Left renal cortex interstitium (tissue), 4 donors: Measurements from ENCODE around the gene DNALI1. TPM values are rescaled to one million over a fixed set of nuclear protein-coding genes. Genes with fewer than 3 reads are reported as not detected.
"Not testable (repeated sequence)": the region's sequence is repeated elsewhere in the genome, so short reads cannot be mapped to it uniquely, and the experiment has no call there.

Experiments used
- DNase-seq, 4 donors: peaks; one replicate each; pipeline ENCODE4 v3.0.0-alpha.2; 2013; ENCODE audit warnings: low read depth in 4 of 4, low spot score in 2 of 4, missing footprints in 1 of 4
- polyA plus RNA-seq, 4 donors: library from polyadenylated mRNA; unstranded; fragments of 120-200 nt; gene quantifications; one replicate each; pipeline ENCODE4 v1.2.1, GENCODE V29; 2013; ENCODE audit not compliant: insufficient read length in 4 of 4

DNALI1 gene
- 10 to 100 TPM; 61.7 to 76.1 (median 65.6) TPM for polyA plus RNA-seq

DNA sequence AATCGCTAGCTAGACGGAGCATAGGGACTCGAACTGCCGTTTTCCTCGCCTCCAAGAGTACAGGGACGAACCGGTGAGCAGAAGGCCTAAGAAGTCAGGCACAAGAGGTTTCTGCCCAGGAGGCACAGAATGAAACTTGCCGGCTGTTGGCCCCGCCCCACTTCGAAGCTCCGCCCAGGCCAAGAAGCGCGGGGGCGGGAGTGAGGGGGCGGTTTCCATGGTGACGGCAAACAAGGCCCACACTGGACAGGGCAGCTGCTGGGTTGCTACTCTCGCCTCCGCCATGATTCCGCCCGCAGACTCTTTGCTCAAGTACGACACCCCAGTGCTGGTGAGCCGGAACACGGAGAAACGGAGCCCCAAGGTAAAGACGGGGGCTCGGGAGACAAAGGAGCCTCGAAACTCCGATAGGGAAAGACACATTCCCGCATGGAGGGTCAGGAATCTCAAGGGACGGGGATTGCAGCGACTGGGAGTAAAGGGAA, at the start of gene DNALI1:
TSS of gene DNALI1 (plus strand) at position 229 of the 485 bp plus-strand sequence. CDS start at position 284, 55 bp downstream.
- peak; percentile 64 to 86 (median 82) for DNase-seq

DNA sequence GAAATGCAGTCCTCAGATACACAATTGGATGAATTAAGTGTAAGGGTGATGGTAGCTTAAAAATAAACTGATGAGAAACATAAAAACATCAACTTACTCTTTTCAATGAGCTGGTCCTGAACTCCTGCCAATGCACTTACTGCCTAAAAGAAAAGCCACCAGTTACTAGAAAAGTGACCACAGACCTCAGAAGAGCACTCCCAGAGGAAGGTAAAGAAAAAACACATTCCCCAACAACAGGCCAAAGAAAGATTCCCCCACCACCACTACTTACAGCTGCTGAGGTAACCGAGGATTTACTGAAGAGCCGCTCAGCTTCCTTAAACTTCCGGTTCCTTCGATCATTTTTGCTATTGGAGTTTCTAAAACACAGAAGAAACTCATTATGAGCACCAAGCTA, 47.6 kb upstream of the DNALI1 start:
- DNase-seq = no peak

- peak in 1 of 4 donors; percentile 24 for DNase-seq
These were observed 42.9 kb upstream of the DNALI1 start for GRCh38 chr1:37513795-37514349.

- peak in 3 of 4 donors; percentile 72 to 79 (median 74) for DNase-seq
These were observed 42.2 kb upstream of the DNALI1 start, which contains the start of gene MEAF6 for GRCh38 chr1:37514350-37515184. MEAF6 (minus strand) TSS chr1:37514766; CDS start chr1:37514746, 20 bp downstream.

DNA sequence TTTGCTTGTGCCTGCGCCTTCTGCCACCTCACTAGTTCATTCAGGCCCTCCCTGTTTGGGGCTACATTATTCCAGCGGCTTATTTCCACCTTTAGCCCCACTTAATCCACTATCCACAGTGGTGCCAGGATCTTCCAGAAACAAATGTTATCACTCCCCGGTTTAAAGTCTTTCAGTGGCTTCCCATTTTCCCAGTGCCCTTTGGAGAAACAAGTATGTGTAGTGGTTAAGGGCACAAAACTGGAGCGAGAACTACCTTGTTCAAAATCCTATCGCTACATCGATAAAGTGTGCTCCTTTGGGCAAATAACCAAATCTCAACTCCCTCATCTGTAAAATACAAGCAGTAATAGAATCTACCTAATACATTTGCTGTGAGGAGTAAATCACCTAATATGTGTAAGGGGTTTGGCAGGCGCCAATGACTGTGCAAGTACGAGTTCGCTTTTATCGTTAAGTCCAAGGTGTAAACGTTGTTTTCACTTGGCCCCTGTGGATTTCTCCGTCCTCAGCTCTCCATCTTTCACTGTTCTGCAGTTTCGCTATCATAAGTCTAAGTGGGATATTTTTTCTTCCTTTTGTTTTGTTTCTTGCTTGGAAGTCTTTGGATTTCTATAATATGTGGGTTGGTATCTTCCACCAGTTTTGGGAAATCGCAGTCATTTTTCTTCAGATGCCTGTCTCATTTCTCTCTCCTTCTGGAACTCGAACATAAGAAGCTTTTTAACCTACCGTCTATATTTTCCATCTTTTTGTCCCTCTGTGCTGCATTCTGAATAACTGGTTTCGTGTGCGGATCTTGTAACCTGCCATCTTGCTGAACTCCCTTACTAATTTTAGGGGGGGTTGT, 41.3 kb upstream of the DNALI1 start:
- no peak for DNase-seq

- no peak for DNase-seq
These were observed 39.2 kb upstream of the DNALI1 start for GRCh38 chr1:37517569-37517968.

DNA sequence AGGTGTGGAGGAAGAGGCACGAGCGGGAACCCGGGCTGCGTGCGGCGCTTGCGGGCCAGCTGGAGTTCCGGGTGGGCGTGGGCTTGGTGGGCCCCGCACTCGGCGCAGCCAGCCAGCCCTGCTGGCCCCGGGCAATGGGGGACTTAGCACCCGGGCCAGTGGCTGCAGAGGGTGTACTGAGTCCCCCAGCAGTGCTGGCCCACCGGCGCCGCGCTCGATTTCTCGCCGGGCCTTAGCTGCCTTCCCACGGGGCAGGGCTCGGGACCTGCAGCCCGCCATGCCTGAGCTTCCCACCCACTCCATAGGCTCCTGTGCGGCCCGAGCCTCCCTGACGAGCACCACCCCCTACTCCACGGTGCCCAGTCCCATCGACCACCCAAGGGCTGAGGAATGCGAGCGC, 38.5 kb upstream of the DNALI1 start:
- not testable (repeated sequence) for DNase-seq

GRCh38 chr1:37518929-37519328, 37.8 kb upstream of the DNALI1 start:
- not testable (repeated sequence) for DNase-seq

- no peak for DNase-seq
These were observed 37.1 kb upstream of the DNALI1 start for GRCh38 chr1:37519613-37520012.

DNA sequence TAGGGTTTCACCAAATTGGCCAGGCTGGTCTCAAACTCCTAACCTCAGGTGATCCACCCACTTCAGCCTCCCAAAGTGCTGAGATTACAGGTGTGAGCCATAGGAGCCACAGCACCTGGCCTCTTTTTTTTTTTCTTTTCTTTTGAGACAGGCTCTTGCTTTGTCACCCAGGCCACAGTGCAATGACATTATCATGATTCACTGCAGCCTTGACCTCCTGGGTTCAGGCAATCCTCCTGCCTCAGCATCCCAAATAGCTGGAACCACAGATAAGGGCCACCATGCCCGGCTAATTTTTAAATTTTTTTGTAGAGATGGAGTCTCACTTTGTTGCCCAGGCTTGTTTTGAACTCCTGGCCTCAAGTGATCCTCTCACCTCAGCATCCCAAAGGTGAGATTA, 26.9 kb upstream of the DNALI1 start:
- DNase-seq = not testable (repeated sequence)

GRCh38 chr1:37532418-37533156, 24.2 kb upstream of the DNALI1 start:
- DNase-seq = not testable (repeated sequence)

- DNase-seq = no peak
These were observed 23.2 kb upstream of the DNALI1 start for GRCh38 chr1:37533317-37534093.

DNA sequence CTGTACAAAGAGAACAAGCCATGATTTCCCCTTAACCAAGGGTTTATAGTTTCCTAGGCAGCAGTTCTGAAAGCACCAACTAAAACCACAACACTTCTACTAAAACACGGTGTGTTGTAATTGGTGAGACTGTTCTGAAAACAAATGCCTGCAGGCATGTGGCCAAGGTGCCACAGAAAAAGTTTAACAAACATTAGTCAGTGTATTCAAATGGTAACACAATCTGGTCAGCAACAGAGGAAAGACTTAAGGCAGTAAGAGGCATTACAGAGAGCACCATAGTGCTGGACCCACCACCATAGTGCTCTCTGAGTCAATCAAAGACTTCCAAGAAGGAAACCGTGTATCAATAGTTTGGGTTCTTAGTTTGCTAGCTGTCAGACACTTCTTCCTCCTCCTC, 19.4 kb upstream of the DNALI1 start:
- DNase-seq = no peak

DNA sequence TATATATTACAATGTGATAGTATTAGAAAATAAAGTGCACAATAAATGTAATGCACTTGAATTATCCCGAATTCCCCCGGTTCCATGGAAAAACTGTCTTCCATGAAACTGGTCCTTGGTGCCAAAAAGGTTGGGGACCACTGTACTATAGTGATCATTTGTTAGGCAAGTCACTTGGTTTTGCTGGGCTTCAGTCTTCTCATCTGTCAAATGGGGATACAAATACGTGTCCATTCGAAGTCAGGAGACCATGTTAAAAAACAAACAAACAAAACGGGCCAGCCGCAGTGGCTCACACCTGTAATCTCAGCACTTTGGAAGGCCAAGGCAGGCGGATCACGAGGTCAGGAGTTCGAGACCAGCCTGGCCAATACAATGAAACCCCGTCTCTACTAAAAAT, 17.6 kb upstream of the DNALI1 start:
- DNase-seq = not testable (repeated sequence)

DNA sequence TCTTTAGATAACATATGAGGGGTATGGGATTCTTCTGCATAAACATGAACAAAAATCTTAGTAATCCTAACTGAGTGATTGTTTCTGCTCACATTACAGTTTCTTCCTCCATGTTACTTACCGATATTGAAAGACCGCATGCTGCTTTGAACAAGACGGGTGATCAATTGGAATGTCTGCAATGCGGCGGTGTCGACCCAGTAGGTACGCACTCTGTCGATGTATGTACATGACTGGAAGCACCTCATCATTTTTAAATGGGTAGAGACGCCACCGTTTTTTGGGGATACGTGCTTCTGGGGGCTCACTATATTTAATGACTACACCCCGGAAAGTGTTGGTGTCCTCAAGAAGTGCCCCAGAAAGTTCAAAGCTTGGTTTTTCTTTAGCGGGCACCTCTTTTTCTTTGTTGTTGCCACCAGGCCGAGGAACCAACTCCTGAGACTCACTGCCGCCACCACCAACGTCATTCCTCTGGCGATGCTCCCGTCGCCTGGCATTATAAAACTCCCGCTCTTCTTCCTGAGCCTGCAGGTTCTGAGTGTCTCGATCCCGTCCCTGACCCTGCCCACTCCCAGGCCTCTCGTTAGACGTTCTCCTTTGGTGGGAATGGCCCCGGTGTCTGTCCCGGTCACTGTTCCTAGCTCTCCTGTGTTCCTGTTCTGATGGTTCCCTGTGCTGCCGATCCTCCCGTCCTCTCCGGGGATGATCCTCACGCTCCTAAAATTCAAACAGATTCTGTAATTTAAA, 16.5 kb upstream of the DNALI1 start:
- no peak for DNase-seq

DNA sequence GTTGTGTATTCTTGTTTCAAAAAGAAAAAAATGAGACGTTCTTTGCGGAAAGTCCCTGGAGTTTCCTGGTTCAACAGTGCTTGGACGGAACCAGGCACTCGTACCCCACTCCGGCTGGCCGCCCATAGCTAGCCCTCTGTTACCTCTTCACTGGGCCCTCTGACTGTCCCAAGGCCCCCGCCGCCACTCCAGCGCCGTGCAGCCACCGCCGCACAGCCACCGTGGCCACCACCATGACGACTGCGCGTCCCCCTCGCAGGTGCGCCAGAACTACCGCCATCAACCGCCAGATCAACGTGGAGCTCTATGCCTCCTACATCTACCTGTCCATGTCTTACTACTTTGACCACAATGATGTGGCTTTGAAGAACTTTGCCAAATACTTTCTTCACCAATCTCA, 12.2 kb upstream of the DNALI1 start:
- DNase-seq = no peak

GRCh38 chr1:37545019-37545418, 11.7 kb upstream of the DNALI1 start:
- DNase-seq = no peak

DNA sequence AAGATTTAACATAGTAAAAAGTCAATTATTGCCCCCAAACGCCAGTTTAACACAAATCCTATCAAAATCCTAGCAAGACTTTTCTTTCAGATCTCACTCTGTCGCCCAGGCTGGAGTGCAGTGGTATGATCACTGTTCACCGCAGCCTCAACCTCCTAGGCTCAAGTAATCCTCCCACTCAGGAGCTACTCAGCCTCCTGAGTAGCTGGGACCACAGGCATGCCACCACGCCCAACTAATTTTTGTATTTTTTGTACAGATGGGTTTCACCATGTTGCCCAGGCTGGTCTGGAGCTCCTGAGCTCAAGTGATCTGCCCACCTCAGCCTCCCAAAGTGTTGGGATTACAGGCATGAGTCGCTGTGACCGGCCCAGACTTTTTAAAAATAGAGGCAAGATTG, 7.4 kb upstream of the DNALI1 start:
- DNase-seq = no peak

GRCh38 chr1:37553598-37553926, 3.2 kb upstream of the DNALI1 start:
- no peak for DNase-seq
